ENCODE data around the gene FGF14. TPM values are rescaled to one million over a fixed set of nuclear protein-coding genes. Genes with fewer than 3 reads are reported as not detected.

FGF14 gene
- total and polyA plus RNA-seq, 2 of the 4 experiments (the other 2 are of a cell fraction) = under 0.01 TPM; not detected in 1

DNA sequence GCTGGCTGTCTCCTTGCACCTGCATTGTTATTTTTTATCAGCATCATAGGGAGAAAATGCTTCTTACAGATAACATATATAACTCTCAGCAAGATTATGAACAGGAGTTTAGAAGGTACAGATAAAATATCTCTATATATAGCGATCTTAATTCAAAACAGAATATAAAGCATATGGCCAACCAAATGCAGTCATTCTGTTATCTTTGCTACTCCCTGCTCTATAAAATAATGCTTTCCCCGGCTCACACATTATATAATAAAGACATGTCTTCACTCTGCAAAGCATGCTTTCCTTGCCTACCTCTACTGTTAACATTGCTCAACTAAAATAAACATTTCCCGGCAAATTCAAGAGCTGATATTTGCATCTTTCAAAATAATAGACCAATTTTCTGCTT, 161.7 kb downstream of the FGF14 start:
- dilution Hi-C loops (cut with HindIII; ENCODE audit: low sequenced_read_pairs, unreplicated experiment) = no loop called here

More for the DNA sequence above, 161.7 kb downstream of the FGF14 start:
- no peaks in the 10 kb centered on the region for H3K9me1 ChIP-seq (ENCODE audit: insufficient read depth, low read length)
- intact Hi-C loops (cut with micrococcal nuclease) (no loop called here), in situ Hi-C loops (cut with MboI; ENCODE audit: low sequenced_read_pairs) (no loop called here)
- H4K8ac ChIP-seq (ENCODE audit: low read depth in 2 of 2, low read length in 2 of 2) = no peak overlapping the region
- H2BK120ac ChIP-seq (ENCODE audit: low read depth, low read length) = no peak overlapping the region
- no peak for ATAC-seq (ENCODE audit: low read depth)
- no peak for DNase-seq
- H2BK20ac ChIP-seq (ENCODE audit: low read depth, low read length) = no peak overlapping the region
- H3K56ac ChIP-seq (ENCODE audit: extremely low read depth, insufficient read depth, low read length) = no peak overlapping the region
- H4K5ac ChIP-seq (ENCODE audit: low read depth, low read length) = no peak overlapping the region
- ChIA-PET POLR2A (ENCODE audit: unreplicated experiment) (no interaction called here), CTCF (no interaction called here)
- no peaks in the 10 kb centered on the region for H3K27me3 ChIP-seq (ENCODE audit: control insufficient read depth, insufficient read depth, low read length)
- no peak overlapping the region for H2BK5ac ChIP-seq (ENCODE audit: low read depth, low read length, poor library complexity, severe bottlenecking)
- H3K14ac ChIP-seq (replicated peaks; ENCODE audit: low read depth, low read length) = no peak overlapping the region
- H4K20me1 ChIP-seq (ENCODE audit: insufficient read depth, low read length) = no peaks in the 10 kb centered on the region
- no peak overlapping the region for H2AK5ac ChIP-seq (ENCODE audit: low read depth, low read length)
- BruUV-seq (replicated peaks) = no TSS peak
- no peak overlapping the region for H2BK15ac ChIP-seq (ENCODE audit: low read depth, low read length)
- H2AFZ ChIP-seq (replicated peaks; ENCODE audit: low read length, poor library complexity) = no peak overlapping the region
- no peaks in the 10 kb centered on the region for H3K9me3 ChIP-seq (ENCODE audit: control insufficient read depth, insufficient read depth, low read length)
- H3K79me1 ChIP-seq (ENCODE audit: low read depth in 1 of 2, low read length in 2 of 2) = no peaks in the 10 kb centered on the region
- no peak overlapping the region for H3K4me3 ChIP-seq (ENCODE audit: insufficient read depth, low read depth, low read length)
- H3K23ac ChIP-seq (ENCODE audit: low read depth, low read length) = no peak overlapping the region
- no peak overlapping the region for H3K4me2 ChIP-seq (ENCODE audit: low read depth, low read length)
- no peak overlapping the region for H3K4ac ChIP-seq (ENCODE audit: low read depth, low read length)
- TF ChIP-seq RCOR1 (IDR thresholded peaks at IDR 0.05; ENCODE audit: insufficient replicate concordance, low read length) (no peak), POLR2A (IDR thresholded peaks at IDR 0.05; ENCODE audit: low read depth, low read length) (no peak), RAD21 (IDR thresholded peaks at IDR 0.05; ENCODE audit: low read length) (no peak), MAFK (IDR thresholded peaks at IDR 0.05; ENCODE audit: low read depth, low read length) (no peak), MAZ (IDR thresholded peaks at IDR 0.05; ENCODE audit: borderline replicate concordance, low read depth, low read length) (no peak), FOS (IDR thresholded peaks at IDR 0.05; ENCODE audit: low read depth, low read length) (no peak)
- TF ChIP-seq, protein P1, sequence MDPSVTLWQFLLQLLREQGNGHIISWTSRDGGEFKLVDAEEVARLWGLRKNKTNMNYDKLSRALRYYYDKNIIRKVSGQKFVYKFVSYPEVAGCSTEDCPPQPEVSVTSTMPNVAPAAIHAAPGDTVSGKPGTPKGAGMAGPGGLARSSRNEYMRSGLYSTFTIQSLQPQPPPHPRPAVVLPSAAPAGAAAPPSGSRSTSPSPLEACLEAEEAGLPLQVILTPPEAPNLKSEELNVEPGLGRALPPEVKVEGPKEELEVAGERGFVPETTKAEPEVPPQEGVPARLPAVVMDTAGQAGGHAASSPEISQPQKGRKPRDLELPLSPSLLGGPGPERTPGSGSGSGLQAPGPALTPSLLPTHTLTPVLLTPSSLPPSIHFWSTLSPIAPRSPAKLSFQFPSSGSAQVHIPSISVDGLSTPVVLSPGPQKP (IDR thresholded peaks at IDR 0.05; ENCODE audit: borderline replicate concordance, low read depth, low read length) = no peak
- H3K36me3 ChIP-seq (ENCODE audit: control insufficient read depth, insufficient read depth, low read length) = no peaks in the 10 kb centered on the region
- no peak overlapping the region for H4K91ac ChIP-seq (ENCODE audit: insufficient read depth, low read depth, low read length)
- H2AK9ac ChIP-seq (replicated peaks; ENCODE audit: low read depth, low read length, poor library complexity) = no peak overlapping the region
- no peaks in the 10 kb centered on the region for H3K4me1 ChIP-seq (ENCODE audit: control insufficient read depth, insufficient read depth, low read length)
- WGBS, 2 experiments (ENCODE audit: extremely low coverage in 2 of 2, insufficient read length in 1 of 2) = 7% methylated on average over 2 of the region's 3 CpGs; no CpG with 5 or more reads in 1 of the 2 experiments
- H3K18ac ChIP-seq (ENCODE audit: low read depth, low read length) = no peak overlapping the region
- no peak overlapping the region for H3K9ac ChIP-seq (ENCODE audit: low read depth, low read length)
- H3K27ac ChIP-seq (ENCODE audit: insufficient read depth, low read length) = no peak overlapping the region

Measured in IMR-90 (cell line).